Left ventricle myocardium superior (tissue), 1 donor: Measurements from ENCODE around the gene GMPS. TPM values are rescaled to one million over a fixed set of nuclear protein-coding genes. Genes with fewer than 3 reads are reported as not detected.
"Not testable (repeated sequence)": the region's sequence is repeated elsewhere in the genome, so short reads cannot be mapped to it uniquely, and the experiment has no call there.

Source experiments
- ATAC-seq: fragments of 200-7000 bp; cut with Tn5 transposase; one replicate; pipeline ENCODE4 v1.9.1; 2020; ENCODE audit warnings: mild to moderate bottlenecking, moderate library complexity
- DNase-seq: peaks from one replicate; pipeline ENCODE4 v3.0.0-alpha.2; 2020
- intact Hi-C: fragments of 100-400 bp; cut with micrococcal nuclease; formaldehyde crosslinking; loops from one replicate; pipeline ENCODE4 v1.11.0; 2022
- total RNA-seq: library from RNA; stranded (reverse); fragmentation: NEBNext Ultra II Directional; extraction: Animal tissue kit (Norgen Biotek cat#: 25700); gene quantifications from one replicate; pipeline ENCODE4 v1.2.1, GENCODE V29; 2021
- donor health status: DM: no; HTN: yes; CAD: no; lungs with severe emphysema.

Gene GMPS
- total RNA-seq, 1 donor from 2014 or later: 32.5 TPM

DNA sequence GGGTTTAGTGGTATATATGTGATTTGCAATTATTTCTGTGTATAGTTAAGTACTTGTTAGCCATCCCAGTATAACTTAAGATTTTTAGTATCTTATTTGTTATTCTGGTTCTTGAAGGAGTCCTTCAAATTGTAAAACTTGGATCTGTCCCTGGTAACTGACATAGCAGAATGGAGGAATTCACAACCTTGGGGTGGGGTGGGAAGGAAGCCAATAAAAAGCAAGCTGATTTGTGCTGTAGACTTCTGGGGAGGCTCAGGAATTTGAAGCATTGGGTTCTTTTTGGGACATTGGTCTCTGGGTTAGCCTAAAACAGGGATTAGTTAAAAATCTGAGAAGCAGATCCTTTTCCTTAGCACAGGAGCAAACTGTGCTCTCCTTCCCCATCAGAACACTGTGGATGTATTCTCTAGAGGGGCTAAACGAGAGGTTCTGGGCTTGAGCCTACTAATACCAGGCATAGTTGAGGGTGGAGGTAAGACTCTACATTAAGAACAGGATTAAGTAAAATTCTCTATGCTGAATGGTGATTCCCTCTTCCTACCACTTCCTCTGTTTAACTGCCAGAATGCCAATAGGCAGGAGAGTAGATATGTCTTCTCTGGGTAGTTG, 42.2 kb downstream of the GMPS start:
- intact Hi-C loops: no loop called here
- no peak for DNase-seq
- ATAC-seq: peak; percentile 60

DNA sequence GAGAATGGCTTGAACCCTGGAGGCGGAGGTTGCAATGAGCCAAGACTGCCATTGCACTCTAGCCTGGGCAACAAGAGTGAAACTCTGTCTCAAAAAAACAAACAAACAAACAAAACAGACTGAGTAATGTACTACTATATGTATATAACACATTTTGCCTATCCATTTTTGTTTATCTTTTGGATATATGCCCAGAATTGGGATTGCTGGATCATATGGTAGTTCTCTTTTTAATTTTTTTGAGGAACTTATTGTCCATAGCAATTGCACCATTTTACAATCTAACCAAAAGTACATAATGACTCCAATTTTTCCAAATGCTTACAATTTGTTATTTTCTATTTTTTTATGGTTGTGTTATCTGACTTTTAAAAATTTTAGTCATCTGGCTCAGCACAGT, 47.3 kb downstream of the GMPS start:
- ATAC-seq (no peak), DNase-seq (no peak)
- intact Hi-C loops: no loop called here

DNA sequence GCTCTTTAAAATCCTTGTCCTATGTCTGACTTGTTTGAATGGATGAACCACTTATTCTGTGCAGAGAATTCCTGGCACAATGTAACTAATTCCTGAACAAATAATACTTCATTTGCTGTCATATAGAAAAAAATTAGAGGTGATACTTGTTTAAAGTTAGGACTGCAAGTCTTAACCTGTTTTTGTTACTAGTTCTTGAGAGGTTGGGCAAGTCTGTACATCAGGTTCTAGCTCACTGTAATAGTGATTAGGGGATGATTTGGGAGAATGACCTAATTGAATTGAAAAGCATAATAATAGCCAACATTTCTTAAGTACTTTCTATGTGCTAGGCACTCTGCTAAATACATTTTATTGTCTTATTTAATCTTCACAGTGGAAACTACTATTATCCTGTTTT, 49.3 kb downstream of the GMPS start:
- DNase-seq: no peak
- intact Hi-C loops: no loop called here
- no peak for ATAC-seq

DNA sequence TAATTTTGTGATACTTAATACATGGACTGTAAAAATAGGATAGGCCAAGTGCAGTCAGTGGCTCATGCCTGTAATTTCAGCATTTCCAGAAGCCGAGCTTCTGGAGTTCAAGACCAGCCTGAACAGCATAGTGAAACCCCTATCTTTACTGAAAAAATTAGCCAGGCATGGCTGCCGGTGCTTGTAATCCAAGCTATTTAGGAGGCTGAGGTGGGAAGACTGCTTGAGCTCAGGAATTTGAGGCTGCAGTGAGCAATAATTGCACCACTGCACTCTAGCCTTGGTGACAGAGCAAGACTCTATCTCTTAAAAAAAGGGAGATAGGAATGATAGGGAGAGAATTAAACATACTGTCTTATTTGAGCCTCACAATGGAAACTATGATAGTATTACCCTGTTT, 51.0 kb downstream of the GMPS start:
- intact Hi-C loops: no loop called here
- no peak for ATAC-seq
- no peak for DNase-seq

DNA sequence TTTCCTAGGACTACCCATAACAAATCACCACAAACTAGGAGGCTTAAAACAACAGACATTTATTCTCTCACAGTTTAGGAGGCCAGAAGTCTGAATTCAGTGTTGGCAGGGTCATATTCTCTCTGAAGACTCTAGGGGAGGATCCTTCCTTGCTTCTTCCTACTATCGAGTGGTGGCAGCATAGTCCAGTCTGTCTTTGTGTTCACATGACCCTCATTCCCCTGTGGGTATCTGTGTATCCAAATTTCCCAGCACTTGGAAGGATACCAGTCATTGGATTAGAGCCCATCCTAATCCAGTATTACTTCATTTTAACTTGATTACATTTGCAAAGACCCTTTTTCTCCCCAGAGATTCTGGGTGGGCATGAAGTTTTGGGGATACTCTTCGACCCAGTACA, 63.8 kb downstream of the GMPS start:
- no peak for DNase-seq
- ATAC-seq: peak; percentile 84
- intact Hi-C loops: no loop called here

DNA sequence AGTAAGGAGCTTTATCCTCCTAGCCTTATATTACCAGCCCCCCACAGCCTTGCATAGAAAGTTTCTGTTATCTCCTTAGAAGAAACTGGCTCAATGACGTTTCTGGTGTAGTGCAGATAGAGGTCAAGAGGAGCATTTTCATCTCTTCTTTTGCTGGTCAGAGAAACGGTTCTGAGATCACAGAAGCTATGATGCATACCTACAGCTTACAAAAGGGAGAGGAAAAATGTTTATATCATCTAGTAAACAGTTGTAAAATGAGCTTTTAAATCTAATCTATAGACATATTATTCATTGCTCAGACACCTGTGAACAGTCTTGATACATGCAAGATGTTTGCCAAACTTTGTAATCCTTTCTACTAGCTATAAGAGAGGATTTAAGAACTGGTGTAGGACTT, 68.0 kb downstream of the GMPS start:
- ATAC-seq: no peak
- intact Hi-C loops: no loop called here
- no peak for DNase-seq

DNA sequence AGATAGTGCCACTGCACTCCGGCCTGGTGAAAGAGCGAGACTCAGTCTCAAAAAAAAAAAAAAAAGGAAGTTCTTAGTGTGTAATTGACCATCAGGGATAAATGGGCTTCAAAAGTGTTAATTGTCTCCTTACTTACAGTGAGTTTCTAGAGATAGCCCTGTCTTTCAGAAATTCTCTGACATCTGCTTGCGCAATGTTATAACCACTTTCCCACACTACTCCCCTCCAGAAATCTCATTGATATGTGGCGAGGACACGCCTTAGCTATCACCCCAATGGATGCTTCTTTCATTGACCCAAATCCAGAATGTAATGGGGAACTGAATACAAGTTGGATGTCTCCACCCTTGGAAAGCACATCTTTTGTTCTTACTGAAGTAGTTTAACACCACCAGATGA, 70.9 kb downstream of the GMPS start:
- DNase-seq (no peak), ATAC-seq (no peak)
- intact Hi-C loops: no loop called here

DNA sequence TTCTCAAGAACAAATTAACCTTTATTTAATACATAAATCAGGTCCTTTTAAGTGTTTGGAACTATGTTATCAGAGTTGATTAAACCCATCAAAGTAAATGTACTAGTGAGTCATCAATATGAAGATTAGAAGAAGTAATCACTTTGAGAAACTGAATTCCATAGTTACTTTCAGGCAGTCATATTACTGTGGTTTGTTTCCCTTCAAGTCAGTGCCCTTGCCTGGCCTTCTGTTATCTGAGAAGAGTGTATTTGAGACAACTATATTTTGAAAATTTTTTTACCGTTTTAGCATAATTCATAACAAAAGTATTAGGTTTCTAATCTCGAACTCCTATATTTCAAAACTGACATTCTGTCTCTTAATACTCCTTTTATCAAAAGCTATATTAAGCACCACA, 73.6 kb downstream of the GMPS start:
- intact Hi-C loops: no loop called here
- no peak for DNase-seq
- no peak for ATAC-seq

DNA sequence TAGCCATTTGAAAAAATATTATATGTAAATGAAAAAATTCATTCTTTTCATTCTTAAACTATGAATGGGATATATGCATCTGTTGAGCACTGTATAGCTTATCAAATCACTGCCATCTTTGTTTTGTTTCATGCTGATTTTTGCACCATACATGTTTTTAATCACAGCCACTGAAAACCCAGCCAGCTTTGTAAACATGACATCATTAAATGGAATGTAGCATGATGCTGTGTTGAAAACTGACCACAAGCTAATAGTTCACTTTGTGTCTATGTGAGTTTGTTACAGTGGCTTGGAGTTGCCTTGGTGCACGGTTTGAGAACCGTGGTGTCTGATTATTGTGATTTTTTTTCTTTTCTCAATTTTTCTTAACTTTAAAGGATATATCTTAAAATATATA, 75.7 kb downstream of the GMPS start:
- no peak for DNase-seq
- no peak for ATAC-seq
- intact Hi-C loops: no loop called here

DNA sequence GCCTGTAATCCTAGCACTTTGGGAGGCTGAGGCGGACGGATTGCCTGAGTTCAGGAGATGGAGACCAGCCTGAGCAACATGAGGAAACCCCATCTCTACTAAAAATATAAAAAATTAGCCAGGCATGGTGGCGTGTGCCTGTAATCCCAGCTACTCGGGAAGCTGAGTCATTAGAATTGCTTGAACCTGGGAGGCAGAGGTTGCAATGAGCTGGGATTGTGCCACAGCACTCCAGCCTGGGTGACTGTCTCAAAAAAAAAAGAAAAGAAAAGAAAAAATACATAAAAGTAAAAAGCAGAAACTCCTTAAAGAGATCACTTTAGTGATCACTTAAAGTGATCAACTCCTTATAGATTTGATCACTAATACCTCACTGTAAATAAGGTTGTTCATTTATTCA, 78.0 kb downstream of the GMPS start:
- no peak for ATAC-seq
- DNase-seq: no peak
- intact Hi-C loops: no loop called here

DNA sequence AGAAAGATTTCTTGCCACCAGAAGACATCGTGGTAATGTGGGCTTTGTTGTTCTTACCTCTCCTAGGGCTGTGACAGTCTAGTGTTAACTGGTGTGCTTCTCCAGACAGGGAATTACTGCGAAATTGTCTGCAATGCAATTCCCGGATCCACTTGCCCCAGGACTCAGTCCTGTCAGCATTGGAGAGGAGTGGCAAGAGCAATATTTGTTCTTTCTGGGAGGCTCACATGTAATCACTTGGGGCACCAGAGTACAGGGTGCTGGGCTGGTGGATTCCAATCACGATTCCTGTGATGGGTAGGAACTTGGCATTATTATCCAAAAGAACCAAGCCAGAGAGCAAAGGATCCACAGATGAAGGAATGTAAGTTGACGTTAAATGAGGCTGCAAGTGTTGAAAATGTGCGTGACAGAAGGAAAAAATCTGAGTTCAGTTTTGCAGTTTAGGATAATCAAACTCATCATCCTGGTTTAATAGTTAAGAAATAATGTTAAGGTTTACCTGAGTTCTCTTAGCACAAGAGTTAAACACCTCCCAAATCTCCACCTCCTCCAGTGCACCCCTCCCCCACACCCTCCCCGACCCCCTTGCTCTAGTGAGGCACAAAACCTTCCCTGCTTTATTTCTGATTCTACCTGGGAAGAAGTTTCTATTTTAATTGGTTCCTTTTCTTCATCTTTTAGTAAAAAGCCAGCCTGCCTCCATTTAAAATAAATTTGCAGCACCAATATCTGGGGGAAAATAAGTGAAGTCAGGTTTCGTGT, 79.2 kb downstream of the GMPS start:
- DNase-seq: no peak
- intact Hi-C loops: no loop called here
- no peak for ATAC-seq

DNA sequence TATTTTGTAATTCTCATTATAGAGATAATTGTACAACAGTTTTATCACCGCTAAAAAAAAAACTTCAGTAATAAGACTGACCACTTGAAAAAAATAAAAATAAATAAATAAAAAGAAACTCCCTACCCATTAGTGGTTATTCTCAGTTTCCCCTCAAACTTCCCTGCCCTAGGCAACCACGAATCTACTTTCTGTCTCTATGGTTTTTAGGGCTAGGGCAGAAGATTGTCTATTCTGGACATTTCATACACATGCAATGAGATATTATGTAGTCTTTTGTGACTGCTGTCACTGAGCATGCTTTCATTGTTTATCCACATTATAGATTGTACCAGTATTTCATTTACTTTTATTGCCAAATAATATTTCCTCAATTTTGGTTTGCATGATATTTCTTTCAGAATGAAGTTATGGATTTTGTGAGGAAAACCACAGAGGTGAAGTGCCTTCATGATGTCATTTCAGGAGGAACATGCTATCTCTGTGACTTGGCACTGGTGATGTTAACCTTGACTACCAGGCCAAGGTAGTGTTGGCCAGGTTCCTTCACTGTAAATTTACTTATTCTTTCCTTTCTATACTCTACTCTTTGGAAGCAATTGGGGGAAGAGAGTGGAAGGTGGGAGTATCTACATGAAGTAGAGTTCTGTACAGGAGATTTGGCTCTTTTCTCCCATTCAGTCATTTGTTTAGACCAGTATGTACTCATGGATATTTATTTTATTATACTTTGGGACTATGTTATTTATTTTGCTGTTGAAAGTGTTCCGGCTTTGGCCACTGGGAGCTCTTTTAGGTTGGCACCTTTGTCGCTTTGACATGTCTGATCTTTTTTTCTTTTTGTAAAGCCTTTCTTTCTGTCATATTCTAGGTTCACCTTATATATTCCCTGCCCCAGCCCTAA, 86.3 kb downstream of the GMPS start:
- ATAC-seq: no peak

DNA sequence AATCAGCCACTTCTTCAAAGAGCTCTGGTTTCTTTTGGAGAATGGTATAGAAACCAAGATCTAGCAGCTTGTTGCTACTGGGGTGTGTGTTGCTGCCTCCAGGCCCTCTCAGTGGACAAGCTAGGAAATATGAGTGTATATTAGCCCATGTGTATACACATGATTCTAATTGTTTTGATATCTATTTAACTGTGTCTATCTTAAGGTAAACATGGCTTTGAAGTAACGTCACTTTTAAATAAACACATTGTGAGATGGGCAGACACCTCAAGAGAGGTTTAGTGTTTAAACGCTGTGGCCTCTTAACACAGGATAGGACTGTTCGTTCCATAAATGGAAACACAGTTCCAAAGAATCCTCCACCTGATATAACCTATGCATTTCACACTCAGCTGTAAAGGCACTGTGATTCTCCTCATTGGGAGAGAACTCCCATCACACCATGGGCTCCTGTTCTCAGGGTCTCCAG, 87.0 kb downstream of the GMPS start:
- intact Hi-C loops: no loop called here
- ATAC-seq: no peak
- DNase-seq: no peak

More for the DNA sequence above, 86.3 kb downstream of the GMPS start:
- no peak for DNase-seq
- intact Hi-C loops: no loop called here

DNA sequence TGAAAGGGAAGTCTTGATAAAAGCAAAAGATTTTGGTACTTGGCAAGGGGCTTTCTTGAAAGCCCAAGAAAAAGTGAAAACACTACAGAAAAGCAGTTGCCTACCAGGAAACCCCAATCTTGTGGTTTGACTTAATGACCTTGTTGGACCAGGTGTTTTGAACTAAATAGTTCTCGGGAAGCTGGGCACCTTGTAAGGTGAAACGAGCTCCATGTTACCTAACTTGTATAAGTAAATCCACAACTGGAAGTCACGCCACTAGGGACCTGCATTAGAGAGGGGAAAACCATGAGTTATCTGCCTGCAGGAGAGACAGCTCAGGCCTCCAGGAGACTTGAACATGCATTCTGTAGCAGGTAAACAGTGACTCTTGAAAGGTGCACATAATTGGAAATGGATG, 88.2 kb downstream of the GMPS start:
- intact Hi-C loops: no loop called here
- DNase-seq (no peak), ATAC-seq (no peak)

DNA sequence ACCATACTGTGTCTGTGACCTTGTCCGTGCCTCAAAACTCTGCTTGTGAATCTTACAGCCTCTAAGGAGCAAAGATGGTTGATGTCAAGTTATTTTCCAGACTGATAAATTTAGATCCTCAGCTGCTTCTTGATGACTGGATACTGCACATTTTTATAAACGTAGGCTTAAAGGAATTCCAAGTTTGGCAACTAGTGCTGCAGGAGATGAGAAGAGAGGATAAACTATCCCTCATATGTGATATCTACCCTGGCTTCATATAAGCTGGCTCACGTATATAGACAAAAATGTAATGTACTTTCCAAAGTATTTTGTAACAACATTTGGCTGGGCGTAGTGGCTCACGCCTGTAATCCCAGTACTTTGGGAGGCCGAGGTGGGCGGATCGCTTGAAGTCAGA, 89.6 kb downstream of the GMPS start:
- intact Hi-C loops: no loop called here
- ATAC-seq: no peak

DNA sequence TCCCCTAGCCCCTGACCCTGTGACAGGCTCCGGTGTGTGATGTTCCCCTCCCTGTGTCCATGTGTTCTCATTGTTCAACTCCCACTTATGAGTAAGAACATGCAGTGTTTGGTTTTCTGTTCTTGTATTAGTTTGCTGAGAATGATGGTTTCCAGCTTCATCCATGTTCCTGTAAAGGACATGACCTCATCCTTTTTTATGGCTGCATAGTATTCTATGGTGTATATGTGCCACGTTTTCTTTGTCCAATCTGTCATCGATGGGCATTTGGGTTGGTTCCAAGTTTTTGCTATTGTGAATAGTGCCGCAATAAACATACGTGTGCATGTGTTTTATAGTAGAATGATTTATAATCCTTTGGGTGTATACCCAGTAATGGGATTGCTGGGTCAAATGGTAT, 90.6 kb downstream of the GMPS start:
- ATAC-seq, intact Hi-C loops, DNase-seq: not testable (repeated sequence)

More for the DNA sequence above, 89.6 kb downstream of the GMPS start:
- no peak for DNase-seq

DNA sequence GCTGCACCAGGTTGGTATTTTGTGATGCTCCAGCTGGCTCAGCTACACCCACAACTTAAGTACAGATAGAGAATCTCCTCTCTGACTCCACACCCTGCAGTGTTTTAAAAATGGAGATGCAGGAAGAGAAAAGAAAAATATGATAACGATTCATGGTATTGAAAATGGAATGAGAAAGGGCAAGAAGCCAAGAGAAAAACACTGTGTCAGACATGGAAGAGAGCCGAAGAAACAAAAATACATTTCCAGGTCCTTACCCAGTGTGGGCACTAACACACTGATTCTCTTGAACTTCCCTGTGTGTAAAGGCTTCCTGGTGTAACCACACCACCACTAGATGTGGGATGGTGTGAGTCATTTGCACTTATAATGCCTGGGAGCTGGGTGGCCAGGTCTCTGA, 93.1 kb downstream of the GMPS start:
- intact Hi-C loops: no loop called here
- ATAC-seq (no peak), DNase-seq (no peak)

DNA sequence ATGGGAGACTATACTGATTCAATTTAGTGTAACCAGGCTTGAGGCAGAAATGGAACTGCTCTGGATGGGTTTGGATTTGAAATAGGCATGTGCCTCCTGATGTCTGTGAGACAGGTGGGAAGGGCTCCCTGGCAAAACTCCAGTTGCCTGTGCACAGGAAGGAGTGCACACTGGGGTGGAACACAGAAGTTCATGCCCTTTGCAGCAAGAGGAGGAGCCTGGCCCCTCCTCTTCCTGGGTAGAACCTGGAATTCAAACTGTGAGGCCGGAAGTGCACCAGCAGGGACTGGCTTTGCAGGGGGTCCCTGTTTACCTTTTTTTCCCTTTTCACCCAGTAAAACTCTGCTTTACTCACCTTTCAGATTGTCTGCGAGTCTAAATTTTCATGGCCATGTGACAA, 99.9 kb downstream of the GMPS start:
- intact Hi-C loops: no loop called here
- DNase-seq (no peak), ATAC-seq (no peak)

DNA sequence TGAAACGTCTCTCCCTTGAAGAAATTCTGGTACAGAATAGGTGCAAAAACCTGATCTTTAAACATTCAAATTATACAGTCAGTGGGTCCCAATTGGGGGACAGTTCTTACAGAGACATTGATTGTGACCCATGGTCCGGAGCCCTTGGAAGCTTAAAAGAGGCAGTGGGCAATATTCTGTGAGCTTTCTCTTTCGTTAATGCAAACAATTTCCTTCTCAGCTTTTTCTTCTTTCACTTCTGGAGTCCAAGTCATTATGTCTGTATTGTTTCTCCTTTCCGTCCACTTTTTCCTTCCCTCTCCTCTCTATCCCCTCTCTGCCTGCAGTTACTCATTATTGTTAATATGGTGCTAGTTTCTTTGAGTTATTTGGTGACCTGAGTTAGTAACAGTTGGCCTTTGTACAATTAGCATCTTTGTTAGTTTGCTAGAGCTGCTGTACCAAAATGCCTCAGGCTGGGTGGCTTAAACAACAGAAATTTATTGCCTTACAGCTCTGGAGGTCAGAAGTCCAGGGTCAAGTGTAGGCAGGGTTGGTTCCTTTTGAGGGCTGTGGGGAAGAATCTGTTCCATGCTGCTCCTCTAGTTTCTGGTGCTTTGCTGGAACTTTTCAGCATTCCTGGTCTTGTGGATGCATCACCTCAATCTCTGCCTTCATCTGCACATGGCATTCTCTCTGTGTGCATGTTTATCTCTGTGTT, 102.6 kb downstream of the GMPS start:
- no peak for ATAC-seq
- intact Hi-C loops: no loop called here
- no peak for DNase-seq

DNA sequence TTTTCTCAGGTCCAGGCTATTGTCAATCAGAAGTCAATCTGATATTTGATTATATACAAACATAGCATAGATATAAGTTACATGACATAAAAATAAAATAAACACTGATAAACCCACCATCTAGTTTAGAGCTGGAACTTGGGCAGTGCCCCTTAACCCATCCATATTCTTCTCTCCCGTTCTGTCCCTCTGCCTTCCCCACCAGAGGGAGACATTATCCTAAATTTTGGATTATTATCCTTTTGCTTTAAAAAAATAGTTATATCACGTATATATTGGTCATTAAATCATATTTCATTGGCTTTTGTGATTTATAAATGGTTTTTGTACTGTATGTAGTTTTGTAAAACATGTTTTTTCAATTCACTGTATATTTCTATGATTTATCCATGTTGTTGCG, 107.9 kb downstream of the GMPS start:
- intact Hi-C loops: no loop called here
- DNase-seq: no peak
- ATAC-seq: no peak
